ENCODE results near the gene ATP11C.
"Not testable (repeated sequence)": the region's sequence is repeated elsewhere in the genome, so short reads cannot be mapped to it uniquely, and the experiment has no call there.

Gene ATP11C

DNA sequence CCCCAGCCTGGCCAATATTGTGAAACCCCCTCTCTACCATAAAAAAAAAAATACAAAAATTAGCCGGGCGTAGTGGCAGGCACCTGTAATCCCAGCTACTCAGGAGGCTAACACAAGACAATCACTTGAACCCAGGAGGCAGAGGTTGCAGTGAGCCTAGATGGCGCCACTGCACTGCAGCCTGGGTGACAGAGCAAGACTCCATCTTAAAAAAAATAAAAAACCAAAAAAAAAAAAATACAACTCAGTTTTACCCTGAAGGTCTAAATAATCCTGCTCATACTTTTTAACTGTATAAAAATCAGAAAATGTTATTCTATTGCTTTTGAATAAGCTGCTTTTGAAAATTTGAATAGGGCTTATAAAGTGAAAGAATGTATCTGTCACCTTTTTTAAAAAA lies 33.3 kb upstream of the ATP11C start:
- H3K9ac ChIP-seq (ENCODE audit: low read length); H3K36me3 ChIP-seq (ENCODE audit: control insufficient read depth in 1 of 2, insufficient read depth in 2 of 2, low read length in 2 of 2); H3K4ac ChIP-seq (ENCODE audit: low read depth, low read length); H4K91ac ChIP-seq (ENCODE audit: low read depth, low read length); H3K79me2 ChIP-seq (ENCODE audit: control insufficient read depth, insufficient read depth, low read length, poor library complexity); H2BK5ac ChIP-seq (ENCODE audit: low read depth, low read length, poor library complexity); H4K8ac ChIP-seq (ENCODE audit: low read depth, low read length); H2AK5ac ChIP-seq (ENCODE audit: low read length); H2BK120ac ChIP-seq (ENCODE audit: insufficient read depth, low read length, poor library complexity); H4K12ac ChIP-seq (ENCODE audit: low read depth, low read length); H2BK12ac ChIP-seq (ENCODE audit: low read length); H3K14ac ChIP-seq (ENCODE audit: low read length); H3K4me3 ChIP-seq (ENCODE audit: low read depth, low read length); H3K27me3 ChIP-seq (ENCODE audit: insufficient read depth, low read length); H3K18ac ChIP-seq (ENCODE audit: low read length); H3K9me3 ChIP-seq (ENCODE audit: insufficient read depth, low read depth, low read length); H3K23ac ChIP-seq (ENCODE audit: low read length); H2AFZ ChIP-seq (ENCODE audit: insufficient read depth, low read length, poor library complexity); H3K4me1 ChIP-seq (ENCODE audit: control insufficient read depth in 1 of 2, insufficient read depth in 2 of 2, low read length in 2 of 2); H3K4me2 ChIP-seq (ENCODE audit: low read length); H3K27ac ChIP-seq (ENCODE audit: low read depth, low read length); DNase-seq; H3K79me1 ChIP-seq (ENCODE audit: low read length): not testable (repeated sequence)
- WGBS (ENCODE audit: extremely low coverage, insufficient coverage, insufficient read length), result no CpG with 5 or more reads among the region's 3 CpGs

DNA sequence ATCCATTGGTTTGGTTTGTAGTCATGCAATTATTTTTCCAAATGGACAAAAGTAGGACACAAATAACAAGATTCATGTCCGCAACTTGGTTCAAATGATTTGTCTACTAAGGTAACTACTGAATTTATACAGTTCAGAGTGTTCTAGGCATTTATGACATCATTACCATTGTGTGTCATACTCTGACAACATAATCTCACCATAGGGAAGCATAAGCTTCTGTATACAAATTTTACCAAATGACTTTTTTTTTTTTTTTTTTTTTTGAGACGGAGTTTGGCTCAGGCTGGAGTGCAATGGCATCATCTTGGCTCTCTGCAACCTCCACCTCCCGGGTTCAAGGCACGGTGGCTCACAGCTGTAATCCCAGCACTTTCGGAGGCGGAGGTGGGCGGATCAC lies 32.6 kb upstream of the ATP11C start, which contains the start of gene CXorf66:
Gene CXorf66 (minus strand): TSS at position 101 of the 400 bp plus-strand sequence. CDS start 25 bp downstream, at position 76.
- no peak for DNase-seq
- Histone ChIP-seq H4K91ac (ENCODE audit: low read depth, low read length) (no peak within 1 kb of the TSS), H2AFZ (ENCODE audit: insufficient read depth, low read length, poor library complexity) (no peak within 1 kb of the TSS), H3K4me3 (ENCODE audit: low read depth, low read length) (no peak within 1 kb of the TSS), H3K79me1 (ENCODE audit: low read length) (no peaks in the 10 kb centered on the region), H3K14ac (ENCODE audit: low read length) (no peak within 1 kb of the TSS), H3K18ac (ENCODE audit: low read length) (no peak within 1 kb of the TSS), H2AK5ac (ENCODE audit: low read length) (no peak within 1 kb of the TSS), H3K27ac (ENCODE audit: low read depth, low read length) (no peak within 1 kb of the TSS), H2BK12ac (ENCODE audit: low read length) (no peak within 1 kb of the TSS), H3K27me3 (ENCODE audit: insufficient read depth, low read length) (no peaks in the 10 kb centered on the region), H2BK5ac (ENCODE audit: low read depth, low read length, poor library complexity) (no peak within 1 kb of the TSS), H3K4me2 (ENCODE audit: low read length) (no peak within 1 kb of the TSS), H3K36me3 (ENCODE audit: control insufficient read depth in 1 of 2, insufficient read depth in 2 of 2, low read length in 2 of 2) (no peaks in the 10 kb centered on the region), H2BK120ac (ENCODE audit: insufficient read depth, low read length, poor library complexity) (no peak within 1 kb of the TSS), H3K9ac (ENCODE audit: low read length) (no peak within 1 kb of the TSS), H4K8ac (ENCODE audit: low read depth, low read length) (no peak within 1 kb of the TSS), H4K12ac (ENCODE audit: low read depth, low read length) (no peak within 1 kb of the TSS), H3K9me3 (ENCODE audit: insufficient read depth, low read depth, low read length) (no peaks in the 10 kb centered on the region), H3K23ac (ENCODE audit: low read length) (no peak within 1 kb of the TSS), H3K79me2 (ENCODE audit: control insufficient read depth, insufficient read depth, low read length, poor library complexity) (no peaks in the 10 kb centered on the region), H3K4me1 (ENCODE audit: control insufficient read depth in 1 of 2, insufficient read depth in 2 of 2, low read length in 2 of 2) (no peaks in the 10 kb centered on the region), H3K4ac (ENCODE audit: low read depth, low read length) (no peak within 1 kb of the TSS)
- no CpG with 5 or more reads among the region's 7 CpGs for WGBS (ENCODE audit: extremely low coverage, insufficient coverage, insufficient read length)

DNA sequence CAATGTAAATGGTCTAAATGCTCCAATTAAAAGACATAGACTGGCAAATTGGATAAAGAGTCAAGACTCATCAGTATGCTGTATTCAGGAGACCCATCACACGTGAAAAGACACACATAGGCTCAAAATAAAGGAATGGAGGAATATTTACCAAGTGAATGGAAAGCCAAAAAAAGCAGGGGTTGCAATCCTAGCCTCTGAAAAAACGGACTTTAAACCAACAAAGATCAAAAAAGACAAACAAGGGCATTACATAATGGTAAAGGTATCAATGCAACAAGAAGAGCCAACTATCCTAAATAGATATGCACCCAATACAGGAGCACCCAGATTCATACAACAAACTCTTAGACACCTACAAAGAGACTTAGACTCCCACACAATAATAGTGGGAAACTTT lies 28.2 kb upstream of the ATP11C start:
- not testable (repeated sequence) for H2BK12ac ChIP-seq (ENCODE audit: low read length); H3K4me1 ChIP-seq (ENCODE audit: control insufficient read depth in 1 of 2, insufficient read depth in 2 of 2, low read length in 2 of 2); H4K12ac ChIP-seq (ENCODE audit: low read depth, low read length); H3K79me2 ChIP-seq (ENCODE audit: control insufficient read depth, insufficient read depth, low read length, poor library complexity); H3K79me1 ChIP-seq (ENCODE audit: low read length); H3K18ac ChIP-seq (ENCODE audit: low read length); H2BK5ac ChIP-seq (ENCODE audit: low read depth, low read length, poor library complexity); DNase-seq; H3K14ac ChIP-seq (ENCODE audit: low read length); H3K9me3 ChIP-seq (ENCODE audit: insufficient read depth, low read depth, low read length); H3K4me2 ChIP-seq (ENCODE audit: low read length); H3K27me3 ChIP-seq (ENCODE audit: insufficient read depth, low read length); H3K9ac ChIP-seq (ENCODE audit: low read length); H3K36me3 ChIP-seq (ENCODE audit: control insufficient read depth in 1 of 2, insufficient read depth in 2 of 2, low read length in 2 of 2); H4K91ac ChIP-seq (ENCODE audit: low read depth, low read length); H3K4me3 ChIP-seq (ENCODE audit: low read depth, low read length); H2BK120ac ChIP-seq (ENCODE audit: insufficient read depth, low read length, poor library complexity); H2AK5ac ChIP-seq (ENCODE audit: low read length); H3K4ac ChIP-seq (ENCODE audit: low read depth, low read length); H4K8ac ChIP-seq (ENCODE audit: low read depth, low read length); H3K27ac ChIP-seq (ENCODE audit: low read depth, low read length); H3K23ac ChIP-seq (ENCODE audit: low read length); H2AFZ ChIP-seq (ENCODE audit: insufficient read depth, low read length, poor library complexity)
- WGBS (ENCODE audit: extremely low coverage, insufficient coverage, insufficient read length), result no CpG with 5 or more reads among the region's 2 CpGs

DNA sequence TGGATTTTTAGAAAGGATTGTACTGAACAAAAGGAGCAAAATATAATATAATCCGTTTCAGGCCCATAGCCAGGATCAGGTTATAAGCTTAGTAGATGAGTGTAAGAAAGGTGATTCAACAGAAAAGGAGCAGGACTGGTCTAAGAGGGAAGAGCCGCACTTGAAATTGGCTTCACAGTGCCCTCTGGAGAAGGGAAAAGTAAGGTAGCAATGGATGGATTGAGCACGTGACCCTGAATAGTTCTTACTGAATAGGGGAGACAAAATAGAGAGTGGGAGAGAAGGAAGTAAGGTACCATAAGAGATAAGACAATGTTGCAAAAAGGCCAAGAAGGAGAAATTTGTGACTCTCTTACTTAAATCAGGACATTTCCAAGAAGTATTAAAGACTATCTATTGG lies 16.9 kb upstream of the ATP11C start:
- no peak overlapping the region for H4K91ac ChIP-seq (ENCODE audit: low read depth, low read length)
- no peaks in the 10 kb centered on the region for H3K79me1 ChIP-seq (ENCODE audit: low read length)
- H3K27ac ChIP-seq (ENCODE audit: low read depth, low read length), result no peak overlapping the region
- no peaks in the 10 kb centered on the region for H3K27me3 ChIP-seq (ENCODE audit: insufficient read depth, low read length)
- H4K12ac ChIP-seq (ENCODE audit: low read depth, low read length), result no peak overlapping the region
- no peaks in the 10 kb centered on the region for H3K79me2 ChIP-seq (ENCODE audit: control insufficient read depth, insufficient read depth, low read length, poor library complexity)
- no peak overlapping the region for H4K8ac ChIP-seq (ENCODE audit: low read depth, low read length)
- no peak overlapping the region for H2BK5ac ChIP-seq (ENCODE audit: low read depth, low read length, poor library complexity)
- H3K36me3 ChIP-seq (ENCODE audit: control insufficient read depth in 1 of 2, insufficient read depth in 2 of 2, low read length in 2 of 2), result no peaks in the 10 kb centered on the region
- H3K4me2 ChIP-seq (ENCODE audit: low read length), result no peak overlapping the region
- no peak overlapping the region for H3K23ac ChIP-seq (ENCODE audit: low read length)
- H3K9me3 ChIP-seq (ENCODE audit: insufficient read depth, low read depth, low read length), result no peaks in the 10 kb centered on the region
- H2BK120ac ChIP-seq (ENCODE audit: insufficient read depth, low read length, poor library complexity), result no peak overlapping the region
- no peak overlapping the region for H3K9ac ChIP-seq (ENCODE audit: low read length)
- H3K4ac ChIP-seq (ENCODE audit: low read depth, low read length), result no peak overlapping the region
- H3K4me1 ChIP-seq (ENCODE audit: control insufficient read depth in 1 of 2, insufficient read depth in 2 of 2, low read length in 2 of 2), result no peaks in the 10 kb centered on the region
- no peak overlapping the region for H2AK5ac ChIP-seq (ENCODE audit: low read length)
- WGBS (ENCODE audit: extremely low coverage, insufficient coverage, insufficient read length), result no CpG with 5 or more reads among the region's 3 CpGs
- H2AFZ ChIP-seq (ENCODE audit: insufficient read depth, low read length, poor library complexity), result no peak overlapping the region
- no peak overlapping the region for H3K14ac ChIP-seq (ENCODE audit: low read length)
- DNase-seq, result no peak
- H3K18ac ChIP-seq (ENCODE audit: low read length), result no peak overlapping the region
- no peak overlapping the region for H2BK12ac ChIP-seq (ENCODE audit: low read length)
- no peak overlapping the region for H3K4me3 ChIP-seq (ENCODE audit: low read depth, low read length)
